HCT116 (cell line): Measurements from ENCODE around the gene GAK.

ENCODE experiments used
- EZH2 ChIP-seq: fragments of 200-600 bp; sonication (generic); IDR thresholded peaks from 2 replicates; pipeline ENCODE4 v1.6.1; 2017; ENCODE audit warnings: antibody characterized with exemption, mixed run types
- POLR2A ChIP-seq: IDR thresholded peaks from 2 replicates; pipeline ENCODE4 v1.7.0; 2011; ENCODE audit warnings: borderline replicate concordance; ENCODE audit not compliant: insufficient read depth, insufficient read length; ENCODE audit errors: extremely low read depth
- POLR2AphosphoS5 ChIP-seq: IDR thresholded peaks from 2 replicates; pipeline ENCODE4 v1.6.1; 2011; ENCODE audit warnings: mild to moderate bottlenecking, low read depth, low read length, moderate library complexity
- TF ChIP-seq, protein P1 (sequence below), 3 experiments: fragments of 200-600 bp in 1 of 3; sonication (generic) in 1 of 3; IDR thresholded peaks in 2 of 3; conservative IDR thresholded peaks in 1 of 3; 2 replicates each; pipeline ENCODE4 v1.5.1; 2012 to 2017; ENCODE audit warnings: low read depth in 2 of 3, low read length in 2 of 3, antibody characterized with exemption in 1 of 3, borderline replicate concordance in 1 of 3, control low read depth in 1 of 3, mild to moderate bottlenecking in 1 of 3, mixed read lengths in 1 of 3, mixed run types in 1 of 3, moderate library complexity in 1 of 3; ENCODE audit not compliant: insufficient read depth in 1 of 3
- TF ChIP-seq, protein P2 (sequence below): IDR thresholded peaks from 2 replicates; pipeline ENCODE4 v1.6.1; 2012

DNA sequence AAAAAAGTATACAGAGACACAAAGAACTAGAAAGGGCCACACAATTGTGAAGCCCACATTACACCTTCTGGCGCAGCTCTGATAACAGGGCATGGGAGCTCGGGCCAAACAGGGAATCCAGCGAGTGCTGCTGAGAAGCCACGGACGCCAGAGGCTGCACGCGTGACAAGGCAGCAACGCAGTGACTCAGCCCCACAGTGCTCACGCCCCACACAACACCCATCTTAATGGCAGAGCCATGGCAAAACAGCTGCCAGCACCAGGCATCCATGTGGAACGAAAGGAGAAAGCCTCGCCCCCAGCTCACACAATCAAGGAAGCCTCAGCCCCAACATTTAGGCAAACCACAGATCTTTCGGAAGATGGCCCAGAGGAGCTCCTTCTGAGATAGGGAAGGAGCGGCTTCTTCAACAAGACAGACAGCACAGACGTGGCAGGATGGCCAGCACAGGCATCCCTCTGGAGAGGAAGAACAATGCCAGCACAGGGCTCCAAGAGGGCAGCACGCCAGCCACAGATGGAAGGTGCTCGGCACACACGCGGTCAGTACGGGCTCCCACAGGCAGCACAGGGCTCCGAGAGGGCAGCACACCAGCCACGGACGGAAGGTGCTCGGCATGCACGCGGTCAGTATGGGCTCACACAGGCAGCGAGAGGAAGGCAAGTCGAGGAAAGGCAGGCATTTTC, 33.1 kb downstream of the GAK start:
- TF ChIP-seq POLR2A (no peak), EZH2 (no peak), POLR2AphosphoS5 (no peak)
- TF ChIP-seq, protein P1, sequence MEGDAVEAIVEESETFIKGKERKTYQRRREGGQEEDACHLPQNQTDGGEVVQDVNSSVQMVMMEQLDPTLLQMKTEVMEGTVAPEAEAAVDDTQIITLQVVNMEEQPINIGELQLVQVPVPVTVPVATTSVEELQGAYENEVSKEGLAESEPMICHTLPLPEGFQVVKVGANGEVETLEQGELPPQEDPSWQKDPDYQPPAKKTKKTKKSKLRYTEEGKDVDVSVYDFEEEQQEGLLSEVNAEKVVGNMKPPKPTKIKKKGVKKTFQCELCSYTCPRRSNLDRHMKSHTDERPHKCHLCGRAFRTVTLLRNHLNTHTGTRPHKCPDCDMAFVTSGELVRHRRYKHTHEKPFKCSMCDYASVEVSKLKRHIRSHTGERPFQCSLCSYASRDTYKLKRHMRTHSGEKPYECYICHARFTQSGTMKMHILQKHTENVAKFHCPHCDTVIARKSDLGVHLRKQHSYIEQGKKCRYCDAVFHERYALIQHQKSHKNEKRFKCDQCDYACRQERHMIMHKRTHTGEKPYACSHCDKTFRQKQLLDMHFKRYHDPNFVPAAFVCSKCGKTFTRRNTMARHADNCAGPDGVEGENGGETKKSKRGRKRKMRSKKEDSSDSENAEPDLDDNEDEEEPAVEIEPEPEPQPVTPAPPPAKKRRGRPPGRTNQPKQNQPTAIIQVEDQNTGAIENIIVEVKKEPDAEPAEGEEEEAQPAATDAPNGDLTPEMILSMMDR (IDR thresholded peaks at IDR 0.05 in 2 of 3, conservative IDR thresholded peaks at IDR 0.05 in 1 of 3; ENCODE audit: borderline replicate concordance in 1 of 3, insufficient read depth in 1 of 3, low read depth in 2 of 3, low read length in 2 of 3): no peak
- TF ChIP-seq, protein P2, sequence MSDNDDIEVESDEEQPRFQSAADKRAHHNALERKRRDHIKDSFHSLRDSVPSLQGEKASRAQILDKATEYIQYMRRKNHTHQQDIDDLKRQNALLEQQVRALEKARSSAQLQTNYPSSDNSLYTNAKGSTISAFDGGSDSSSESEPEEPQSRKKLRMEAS: no peak
